NCI-H524 (cell line): ENCODE measurements around the gene LMNTD2.

Experiments
- DNase-seq, 2 experiments: peaks; one replicate each; lab custom pipeline; 2025; lab: John Stamatoyannopoulos, UW

The LMNTD2 gene

DNA sequence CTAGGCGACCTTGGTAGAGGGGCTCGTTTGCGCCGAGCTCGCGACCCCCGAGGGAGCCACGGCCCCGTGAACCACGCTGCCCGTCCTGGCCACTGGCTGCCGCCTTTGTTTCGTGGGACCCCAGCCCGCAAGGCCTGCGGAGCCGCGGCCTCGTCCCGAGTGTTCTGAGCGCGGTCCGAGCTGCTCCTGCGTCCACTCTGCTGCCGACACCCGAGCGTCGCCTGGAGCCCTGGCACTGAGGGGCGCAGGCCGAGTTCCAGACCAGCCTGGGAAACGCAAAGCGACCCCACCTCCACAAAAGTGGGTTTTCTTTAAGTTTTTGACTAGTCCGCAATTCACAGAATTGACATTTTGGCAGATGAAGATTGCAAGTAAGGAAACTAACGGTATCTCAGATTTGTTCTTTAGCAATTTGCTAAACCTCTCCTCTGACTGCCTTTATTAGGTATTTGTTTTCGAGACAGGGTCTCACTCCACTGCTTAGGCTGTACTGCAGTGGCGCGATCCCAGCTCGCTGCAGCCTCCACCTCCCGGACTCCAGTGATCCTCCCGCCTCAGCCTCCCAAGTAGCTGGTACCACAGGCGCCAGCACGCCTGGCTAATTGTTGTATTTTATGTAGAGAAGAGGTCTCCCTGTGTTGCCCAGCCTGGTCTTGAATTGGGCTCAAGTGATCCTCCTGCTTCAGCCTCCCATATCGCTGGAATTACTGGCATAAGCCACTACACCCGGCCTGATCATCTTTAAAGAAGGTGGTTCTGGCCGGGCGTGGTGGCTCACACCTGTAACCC, 52.6 kb downstream of the LMNTD2 start:
- no peak for DNase-seq

DNA sequence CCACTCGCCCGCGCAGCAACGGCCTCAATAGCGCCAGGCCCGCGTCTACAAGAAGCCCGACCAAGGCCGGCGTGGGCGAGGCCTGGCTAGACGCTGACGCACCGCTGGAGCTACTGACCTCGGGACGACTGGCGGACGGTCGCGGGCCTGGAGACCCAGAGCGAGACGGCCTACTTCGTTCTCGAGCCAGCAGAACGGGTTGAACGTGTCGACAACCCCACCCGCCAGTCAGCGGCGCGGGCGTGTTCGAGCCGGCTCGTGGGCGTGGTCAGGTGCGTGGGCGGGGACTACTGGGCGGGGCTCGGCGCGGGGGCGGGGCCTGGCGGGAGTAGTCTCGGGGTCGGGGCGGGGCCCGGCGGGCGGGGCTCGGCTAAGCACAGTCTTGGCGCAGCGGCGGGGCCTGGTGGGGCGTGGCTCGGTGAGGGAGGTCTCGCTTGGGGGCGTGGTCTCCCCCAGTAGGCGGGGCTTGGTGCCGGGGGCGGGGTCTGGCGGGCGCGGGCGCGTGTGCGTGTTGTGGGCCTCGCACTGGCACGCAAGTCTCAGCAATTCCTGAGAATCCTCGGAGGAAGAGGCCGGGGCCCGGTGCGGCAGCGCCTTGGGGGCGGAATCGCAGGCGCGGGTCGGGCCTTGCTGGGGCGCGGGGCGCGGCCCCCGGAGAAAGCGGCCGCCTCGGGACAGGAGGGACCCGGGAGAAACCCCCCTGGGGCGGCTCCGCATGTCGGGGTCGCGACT, 53.4 kb downstream of the LMNTD2 start, which contains the start of gene RNH1:
Gene RNH1, minus strand, starts transcription at position 248 of the 732 bp plus-strand sequence. CDS start 5,080 bp downstream, outside the sequence.
- DNase-seq = peak; percentile 73 to 81

DNA sequence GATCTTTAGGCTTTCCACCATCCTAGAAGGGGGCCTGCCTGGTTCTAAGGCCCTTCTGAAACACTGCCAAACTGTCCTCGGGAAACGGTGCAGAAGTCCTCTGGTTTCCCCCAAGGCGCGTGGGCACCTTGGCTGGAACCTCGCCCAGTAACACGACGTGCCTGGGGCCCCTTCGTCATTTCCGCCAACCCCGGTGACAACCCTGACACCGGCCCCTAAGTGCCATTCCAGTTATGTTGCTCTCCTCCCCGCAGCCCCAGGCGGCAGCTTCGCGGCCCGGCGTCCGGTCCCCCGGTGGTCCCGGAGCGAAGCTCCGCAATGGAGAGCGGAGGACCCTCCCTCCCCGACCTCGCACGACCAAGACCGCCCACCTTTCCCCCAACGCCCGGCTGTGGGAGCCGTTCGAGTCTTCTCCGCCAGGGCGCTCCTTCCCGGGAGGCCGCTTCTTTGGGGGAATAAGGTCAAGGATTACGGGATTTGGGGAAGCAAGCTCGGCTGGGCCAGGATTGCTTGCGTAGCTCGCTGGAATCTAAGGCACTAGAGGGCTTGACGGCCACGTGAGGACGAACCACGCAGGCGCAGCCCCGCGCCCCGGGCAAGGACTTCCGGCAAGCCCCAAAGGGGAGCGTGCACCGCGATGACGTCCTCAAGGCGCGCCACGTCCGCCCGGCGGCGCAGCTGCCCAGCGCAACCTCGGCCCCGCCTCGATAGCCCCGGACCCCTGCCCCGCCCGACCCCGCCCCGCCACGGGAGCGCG, 54.1 kb downstream of the LMNTD2 start:
- DNase-seq = peak; percentile 89 to 93

DNA sequence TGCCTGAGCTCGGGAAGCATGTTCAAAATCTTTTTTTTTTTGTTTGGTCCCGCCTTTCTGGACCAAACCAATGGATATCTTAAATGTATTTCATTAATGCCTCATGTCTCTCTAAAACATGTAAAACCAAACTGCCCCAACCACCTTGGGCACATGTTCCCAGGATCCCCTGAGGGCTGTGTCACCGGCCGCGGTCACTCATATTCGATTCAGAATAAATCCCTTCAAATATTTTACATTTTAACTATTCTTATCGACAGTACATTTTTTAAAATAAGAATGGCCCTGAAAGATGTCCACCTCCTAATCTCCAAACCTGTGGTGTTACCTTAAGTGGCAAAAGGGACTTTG, 55.6 kb downstream of the LMNTD2 start:
- no peak for DNase-seq
